Measurements from ENCODE around the gene BZW1.
A peak's percentile ranks its signal among the peaks of the same experiment; 100 is the strongest.

Gene BZW1

DNA sequence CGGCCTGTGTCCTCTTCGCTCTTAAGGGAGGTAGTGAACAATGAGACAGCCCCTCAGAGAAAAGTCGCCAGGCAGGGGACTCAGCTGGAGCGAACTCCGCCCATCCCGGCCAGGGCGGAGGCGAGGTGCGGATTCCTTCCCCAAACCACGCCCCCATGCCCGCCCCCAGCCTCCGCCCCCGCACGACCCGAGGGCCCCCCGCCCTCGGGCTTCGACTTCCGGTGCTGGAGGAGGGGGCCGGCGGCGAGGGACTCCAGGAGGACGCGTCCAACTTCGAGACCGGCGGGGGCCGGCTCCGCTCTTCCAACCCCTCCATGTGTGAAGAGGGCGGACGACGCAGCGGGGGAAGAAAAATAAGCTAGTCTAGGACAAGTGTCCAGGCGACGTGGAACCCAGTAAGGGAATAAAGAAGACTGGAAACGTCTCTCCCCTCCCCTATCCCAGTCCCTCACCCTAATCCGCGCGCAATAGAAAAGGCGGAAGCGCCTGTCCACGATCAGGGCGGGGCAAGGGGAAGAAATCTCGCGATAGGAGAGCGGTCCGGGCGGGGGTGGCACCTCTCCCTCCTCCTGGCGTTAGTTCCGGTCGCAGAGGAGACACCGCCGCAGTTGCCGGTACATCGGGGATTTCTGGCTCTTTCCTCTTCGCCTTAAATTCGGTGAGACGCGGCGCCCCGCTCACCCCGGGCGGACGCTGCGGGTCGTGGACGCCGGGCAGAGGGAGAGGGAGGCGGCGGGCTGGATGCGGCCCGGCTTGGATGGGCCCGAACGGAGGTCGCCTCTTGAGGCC, at the start of gene BZW1:
TSS of gene BZW1 (plus strand) at position 578 of the 789 bp plus-strand sequence. CDS start 1,308 bp downstream, outside the sequence.
- TF ChIP-seq POLR2AphosphoS5 (IDR thresholded peaks at IDR 0.05; ENCODE audit: borderline replicate concordance, low read depth, low read length) (peak; percentile 90), FOXP2 (optimal IDR thresholded peaks at IDR 0.05; ENCODE audit: control extremely low read depth, extremely low read length, insufficient read depth) (no peak)
- Histone ChIP-seq H3K27ac (peak within 1 kb of the TSS; percentile 99), H3K9me3 (ENCODE audit: low read depth, low read length) (no peaks in the 10 kb centered on the region), H3K36me3 (ENCODE audit: insufficient read depth, low read length) (peaks cover 29% of the 10 kb centered on the region), H3K9ac (ENCODE audit: insufficient read length) (peak within 1 kb of the TSS; percentile 99), H3K4me3 (peak within 1 kb of the TSS; percentile 94)
- DNase-seq (ENCODE audit: low read depth, low spot score), result peak; percentile 86

DNA sequence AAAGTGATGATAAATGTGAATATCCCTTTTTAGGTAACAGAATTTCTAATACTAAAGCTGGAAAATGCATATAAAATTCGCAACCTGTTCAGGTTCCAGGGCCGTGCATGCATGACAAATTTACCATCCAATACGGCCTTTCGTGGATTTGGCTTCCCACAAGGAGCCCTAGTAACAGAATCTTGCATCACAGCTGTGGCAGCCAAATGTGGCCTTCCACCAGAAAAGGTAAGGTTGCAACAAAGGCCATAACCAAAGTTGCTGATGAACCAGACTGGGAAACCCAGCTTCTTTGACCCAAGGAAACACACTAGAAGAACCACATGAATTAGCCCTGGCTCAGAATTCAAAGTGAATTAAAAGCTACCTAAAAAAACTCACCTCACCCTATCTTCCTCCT, 49.6 kb upstream of the BZW1 start:
- Histone ChIP-seq H3K36me3 (ENCODE audit: insufficient read depth, low read length) (no peaks in the 10 kb centered on the region), H3K9ac (ENCODE audit: insufficient read length) (no peak overlapping the region), H3K27ac (no peak overlapping the region), H3K4me3 (no peak overlapping the region), H3K9me3 (ENCODE audit: low read depth, low read length) (no peaks in the 10 kb centered on the region)
- no peak for TF ChIP-seq FOXP2 (optimal IDR thresholded peaks at IDR 0.05; ENCODE audit: control extremely low read depth, extremely low read length, insufficient read depth)
- no peak for TF ChIP-seq POLR2AphosphoS5 (IDR thresholded peaks at IDR 0.05; ENCODE audit: borderline replicate concordance, low read depth, low read length)
- TF ChIP-seq EZH2 (IDR thresholded peaks at IDR 0.05), result no peak
- DNase-seq (ENCODE audit: low read depth, low spot score), result no peak

DNA sequence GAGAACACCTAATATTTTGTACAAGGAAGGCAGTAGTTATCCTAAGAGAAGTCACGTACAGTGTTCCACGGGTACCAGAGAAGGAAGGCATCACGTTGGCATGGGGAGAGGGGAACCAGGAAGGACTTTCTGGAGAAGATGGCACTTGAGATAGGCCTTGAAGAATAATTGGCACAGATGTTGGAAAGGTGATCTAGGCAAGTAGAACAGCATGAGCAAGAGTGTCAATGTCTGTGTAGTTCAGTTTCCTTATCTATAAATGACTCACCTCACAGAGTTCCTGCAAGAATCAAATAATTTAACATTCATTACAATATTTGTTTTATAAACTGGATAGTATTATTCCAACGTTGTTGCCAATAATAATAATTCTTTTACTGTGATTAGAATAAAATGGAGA, 48.3 kb upstream of the BZW1 start:
- Histone ChIP-seq H3K4me3 (no peak overlapping the region), H3K36me3 (ENCODE audit: insufficient read depth, low read length) (no peaks in the 10 kb centered on the region), H3K9me3 (ENCODE audit: low read depth, low read length) (no peaks in the 10 kb centered on the region), H3K27ac (no peak overlapping the region), H3K9ac (ENCODE audit: insufficient read length) (no peak overlapping the region)
- no peak for TF ChIP-seq FOXP2 (optimal IDR thresholded peaks at IDR 0.05; ENCODE audit: control extremely low read depth, extremely low read length, insufficient read depth)
- no peak for TF ChIP-seq EZH2 (IDR thresholded peaks at IDR 0.05)
- no peak for DNase-seq (ENCODE audit: low read depth, low spot score)

DNA sequence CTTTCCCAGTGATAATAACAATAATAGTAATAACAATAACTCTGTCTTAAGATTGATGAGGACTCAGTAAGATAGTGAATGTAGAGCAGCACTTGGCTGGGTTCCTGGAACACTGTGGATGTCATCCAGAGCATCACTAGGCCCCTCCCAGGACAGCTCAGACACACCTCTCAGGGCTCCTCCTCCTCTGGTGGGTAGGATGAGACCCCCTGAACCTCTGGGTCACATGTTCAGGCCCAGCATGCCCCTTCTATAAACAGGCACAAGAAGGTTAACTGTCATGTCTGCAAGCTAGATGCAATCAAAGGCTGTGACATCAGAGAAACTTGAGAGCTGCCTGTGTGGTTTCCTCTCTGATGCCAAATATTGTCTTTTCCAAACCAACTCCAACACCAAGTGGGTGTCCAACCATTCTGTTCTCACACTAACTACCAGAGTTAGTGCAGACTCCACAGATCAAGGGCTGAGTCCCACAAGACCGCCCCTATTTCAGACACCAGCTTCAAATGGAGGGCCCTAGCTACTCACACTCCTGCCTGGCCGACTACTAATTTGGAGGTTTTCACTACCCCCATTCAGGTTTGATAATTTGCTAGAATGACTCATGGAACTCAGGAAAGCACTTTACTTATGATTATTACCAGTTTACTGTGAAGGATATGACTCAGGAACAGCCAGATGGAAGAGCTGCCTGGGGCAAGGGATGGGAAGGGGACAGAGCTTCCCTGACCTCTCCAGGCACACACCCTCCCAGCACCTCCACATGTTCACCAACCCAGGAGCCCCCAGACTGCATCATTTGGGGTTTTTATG, 46.4 kb upstream of the BZW1 start:
- Histone ChIP-seq H3K36me3 (ENCODE audit: insufficient read depth, low read length) (no peaks in the 10 kb centered on the region), H3K9ac (ENCODE audit: insufficient read length) (no peak overlapping the region), H3K4me3 (no peak overlapping the region), H3K27ac (no peak overlapping the region), H3K9me3 (ENCODE audit: low read depth, low read length) (no peaks in the 10 kb centered on the region)
- no peak for TF ChIP-seq FOXP2 (optimal IDR thresholded peaks at IDR 0.05; ENCODE audit: control extremely low read depth, extremely low read length, insufficient read depth)
- no peak for TF ChIP-seq EZH2 (IDR thresholded peaks at IDR 0.05)
- no peak for TF ChIP-seq POLR2AphosphoS5 (IDR thresholded peaks at IDR 0.05; ENCODE audit: borderline replicate concordance, low read depth, low read length)
- no peak for DNase-seq (ENCODE audit: low read depth, low spot score)

DNA sequence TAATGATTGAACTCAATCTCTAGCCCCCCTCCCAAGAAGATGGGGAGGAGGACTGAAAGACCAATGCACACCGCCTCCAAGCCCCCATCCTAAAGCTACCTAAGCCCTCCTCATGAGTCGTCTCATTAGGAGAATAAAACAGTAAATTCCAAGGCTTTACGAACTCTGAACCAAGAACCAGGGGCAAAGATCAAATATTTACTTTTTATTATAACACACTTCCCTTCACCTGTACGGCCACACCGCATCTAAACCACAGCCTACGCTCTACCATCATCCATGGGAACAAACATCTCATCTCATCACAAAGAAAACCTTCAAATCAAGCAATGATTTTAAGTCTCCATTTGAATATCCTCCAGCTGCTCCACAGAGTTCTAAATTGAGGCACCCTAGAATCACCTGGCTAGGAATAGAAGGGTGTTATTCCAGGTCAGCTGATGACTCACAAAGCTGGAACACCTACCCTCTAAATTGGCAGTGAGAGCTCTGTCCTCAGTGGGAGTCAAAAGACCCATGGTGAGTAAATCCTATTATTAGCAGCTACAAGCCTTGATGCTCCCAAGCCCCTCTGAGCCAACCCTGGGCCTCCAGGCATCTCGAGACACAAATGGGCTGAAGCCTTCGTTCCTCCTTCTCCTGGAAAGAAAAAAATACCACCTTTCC, 45.6 kb upstream of the BZW1 start:
- Histone ChIP-seq H3K36me3 (ENCODE audit: insufficient read depth, low read length) (no peaks in the 10 kb centered on the region), H3K9ac (ENCODE audit: insufficient read length) (no peak overlapping the region), H3K9me3 (ENCODE audit: low read depth, low read length) (no peaks in the 10 kb centered on the region), H3K27ac (no peak overlapping the region), H3K4me3 (no peak overlapping the region)
- DNase-seq (ENCODE audit: low read depth, low spot score), result no peak
- TF ChIP-seq EZH2 (IDR thresholded peaks at IDR 0.05) (no peak), POLR2AphosphoS5 (IDR thresholded peaks at IDR 0.05; ENCODE audit: borderline replicate concordance, low read depth, low read length) (no peak), FOXP2 (optimal IDR thresholded peaks at IDR 0.05; ENCODE audit: control extremely low read depth, extremely low read length, insufficient read depth) (no peak)

DNA sequence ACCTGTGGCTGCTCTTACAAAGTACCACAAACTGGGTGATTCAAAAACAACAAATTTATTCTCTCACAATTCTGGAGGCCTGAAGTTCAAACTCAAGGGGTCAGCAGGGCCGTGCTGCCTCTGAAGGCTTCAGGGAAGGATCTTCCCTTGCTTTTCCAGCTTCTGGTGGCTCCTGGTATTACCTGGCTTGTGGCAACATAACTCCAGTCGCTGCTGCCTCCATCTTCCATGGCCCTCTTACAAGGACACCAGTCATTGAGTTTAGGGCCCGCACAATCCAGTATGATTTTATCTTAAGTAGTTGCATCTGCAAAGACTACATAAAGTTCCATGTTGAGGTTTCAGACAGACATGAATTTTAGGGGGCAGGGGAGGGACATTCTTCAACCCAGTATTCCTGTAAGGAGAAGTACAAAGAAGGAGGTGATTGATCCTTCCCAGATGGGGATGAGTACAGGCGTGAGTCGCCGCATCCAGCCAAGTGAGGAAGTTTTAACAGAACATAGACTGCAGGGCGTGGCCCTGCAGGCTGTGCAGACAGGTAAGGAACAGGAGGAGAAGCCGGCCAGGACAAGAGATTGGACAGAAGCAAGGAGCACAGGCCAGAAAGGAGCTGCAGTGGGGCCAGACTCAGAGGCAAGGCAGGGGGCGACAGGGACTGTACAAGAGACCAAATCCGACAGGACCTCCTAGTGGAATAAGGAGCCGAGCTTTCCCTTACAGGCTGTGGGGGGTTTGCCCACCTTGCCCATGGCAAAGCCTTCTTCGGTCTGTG, 44.4 kb upstream of the BZW1 start:
- TF ChIP-seq FOXP2 (optimal IDR thresholded peaks at IDR 0.05; ENCODE audit: control extremely low read depth, extremely low read length, insufficient read depth), result no peak
- TF ChIP-seq POLR2AphosphoS5 (IDR thresholded peaks at IDR 0.05; ENCODE audit: borderline replicate concordance, low read depth, low read length), result no peak
- TF ChIP-seq EZH2 (IDR thresholded peaks at IDR 0.05), result no peak
- Histone ChIP-seq H3K27ac (no peak overlapping the region), H3K9me3 (ENCODE audit: low read depth, low read length) (no peaks in the 10 kb centered on the region), H3K4me3 (no peak overlapping the region), H3K9ac (ENCODE audit: insufficient read length) (no peak overlapping the region), H3K36me3 (ENCODE audit: insufficient read depth, low read length) (no peaks in the 10 kb centered on the region)
- DNase-seq (ENCODE audit: low read depth, low spot score), result no peak

DNA sequence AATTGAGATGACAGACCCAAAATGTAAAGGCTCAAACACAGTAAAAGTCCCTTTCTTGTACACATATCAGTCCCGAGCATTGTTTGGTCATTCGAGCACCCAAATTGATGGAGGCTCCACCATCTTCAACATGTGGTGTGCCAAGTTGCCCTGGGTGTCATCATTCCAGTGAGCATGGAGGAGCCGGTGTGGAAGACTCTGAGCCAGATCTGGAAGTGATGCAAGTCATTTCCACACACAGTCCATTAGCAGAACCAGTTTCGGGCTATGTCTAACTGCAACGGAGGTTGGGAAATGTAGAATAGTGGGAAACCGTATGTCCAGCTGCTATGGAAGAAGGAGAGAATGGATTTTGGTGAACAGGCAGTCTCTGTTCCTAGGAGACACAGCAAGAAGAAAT, 40.9 kb upstream of the BZW1 start:
- H3K9me3 ChIP-seq (ENCODE audit: low read depth, low read length), result no peaks in the 10 kb centered on the region
- TF ChIP-seq POLR2AphosphoS5 (IDR thresholded peaks at IDR 0.05; ENCODE audit: borderline replicate concordance, low read depth, low read length) (no peak), FOXP2 (optimal IDR thresholded peaks at IDR 0.05; ENCODE audit: control extremely low read depth, extremely low read length, insufficient read depth) (no peak), EZH2 (IDR thresholded peaks at IDR 0.05) (no peak)
- no peak for DNase-seq (ENCODE audit: low read depth, low spot score)
- no peaks in the 10 kb centered on the region for H3K36me3 ChIP-seq (ENCODE audit: insufficient read depth, low read length)
- H3K4me3 ChIP-seq, result no peak overlapping the region
- H3K9ac ChIP-seq (ENCODE audit: insufficient read length), result no peak overlapping the region
- H3K27ac ChIP-seq, result no peak overlapping the region

All from SK-N-MC (cell line).